ENCODE results near the gene CUX1. TPM values are rescaled to one million over a fixed set of nuclear protein-coding genes. Genes with fewer than 3 reads are reported as not detected.
"Not testable (repeated sequence)": the region's sequence is repeated elsewhere in the genome, so short reads cannot be mapped to it uniquely, and the experiment has no call there.

CUX1 gene
- total RNA-seq, 2 donors from 2014 or later = 122 to 131 TPM

GRCh38 chr7:101843293-101844271 lies 26.2 kb downstream of the CUX1 start:
- no peak for ATAC-seq
- intact Hi-C loops (cut with DNase I, micrococcal nuclease) = no loop called here
- no peak for DNase-seq

GRCh38 chr7:101845974-101846373 lies 28.5 kb downstream of the CUX1 start:
- intact Hi-C loops (cut with DNase I, micrococcal nuclease) = no loop called here
- DNase-seq = no peak
- ATAC-seq = no peak

GRCh38 chr7:101846800-101847538 lies 29.5 kb downstream of the CUX1 start:
- intact Hi-C loops (cut with DNase I, micrococcal nuclease) = no loop called here
- DNase-seq (no peak), ATAC-seq (no peak)

DNA sequence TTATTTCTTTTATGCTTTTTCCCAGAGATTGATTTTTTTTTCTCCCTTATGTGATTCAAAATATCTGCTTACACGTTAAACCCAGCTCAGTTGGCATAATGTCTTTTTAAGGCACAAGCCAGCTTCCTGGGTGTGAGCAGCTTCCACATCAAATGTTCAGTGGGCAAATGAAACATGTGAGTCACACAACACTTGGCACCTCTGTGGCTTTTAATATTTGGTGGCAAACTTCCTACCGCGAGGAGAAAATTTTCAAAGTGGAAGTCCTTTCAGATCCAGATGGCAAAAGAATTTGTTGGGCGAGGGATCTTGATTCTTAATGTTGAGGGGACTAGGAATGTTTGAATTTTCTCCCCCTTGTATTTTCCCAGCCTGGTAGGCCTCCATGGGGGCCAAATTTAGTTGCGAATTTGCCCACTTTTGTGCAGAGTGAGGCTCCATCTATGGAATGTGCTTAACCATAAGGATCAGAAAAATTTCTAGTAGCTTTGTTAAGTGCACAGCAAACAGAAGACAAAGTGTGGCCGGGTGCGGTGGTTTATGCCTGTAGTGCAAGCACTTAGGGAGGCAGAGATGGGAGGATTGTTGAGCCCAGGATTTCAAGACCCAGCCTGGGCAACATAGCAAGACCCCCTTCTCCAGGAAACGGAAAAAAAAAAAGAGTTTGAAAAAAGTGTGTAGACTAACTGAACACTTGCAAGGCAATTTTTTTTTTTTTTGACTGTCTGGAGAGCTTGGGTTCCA lies 31.0 kb downstream of the CUX1 start:
- ATAC-seq (no peak), DNase-seq (no peak)
- intact Hi-C loops (cut with DNase I, micrococcal nuclease) = no loop called here

GRCh38 chr7:101849314-101849713 lies 31.9 kb downstream of the CUX1 start:
- DNase-seq; intact Hi-C loops (cut with DNase I, micrococcal nuclease); ATAC-seq: not testable (repeated sequence)

DNA sequence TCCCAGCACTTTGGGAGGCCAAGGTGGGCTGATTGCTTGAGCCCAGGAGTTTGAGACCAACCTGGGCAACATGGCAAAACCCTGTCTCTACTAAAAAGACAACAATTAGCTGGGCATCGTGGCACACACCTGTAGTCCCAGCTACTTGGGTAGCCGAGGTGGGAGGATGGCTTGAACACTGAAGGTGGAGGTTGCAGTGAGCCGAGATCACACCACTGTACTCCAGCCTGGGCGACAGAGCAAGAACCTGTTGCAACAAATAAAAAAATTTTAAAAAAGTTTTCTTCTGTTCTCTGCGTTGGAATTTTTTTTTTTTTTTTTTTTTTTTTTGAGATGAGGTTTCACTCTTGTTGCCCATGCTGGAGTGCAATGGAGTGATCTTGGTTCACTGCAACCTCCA lies 34.9 kb downstream of the CUX1 start:
- intact Hi-C loops (cut with DNase I, micrococcal nuclease); DNase-seq; ATAC-seq: not testable (repeated sequence)

DNA sequence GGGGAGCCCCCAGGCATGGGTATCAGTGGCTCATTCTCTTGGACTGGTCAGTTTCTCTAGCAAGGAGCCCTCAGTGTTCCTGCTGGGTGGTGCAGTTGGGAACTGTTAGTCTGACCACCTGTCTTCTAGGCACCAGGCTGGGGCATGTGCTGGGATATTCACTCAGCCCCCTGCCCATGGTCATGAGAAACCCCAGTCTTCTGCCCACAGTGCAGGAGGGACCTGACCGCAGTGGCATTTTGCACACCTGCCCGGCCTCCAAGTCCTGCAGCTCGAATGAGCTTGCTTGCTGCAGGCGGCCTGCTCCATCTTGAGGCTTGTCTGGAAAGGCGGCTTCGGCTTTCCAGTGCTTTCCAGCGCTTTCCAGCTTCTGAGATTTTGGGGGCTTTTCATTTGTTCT lies 36.3 kb downstream of the CUX1 start:
- no peak for DNase-seq
- intact Hi-C loops (cut with DNase I, micrococcal nuclease) = no loop called here
- ATAC-seq = no peak

- intact Hi-C loops (cut with DNase I, micrococcal nuclease) = no loop called here
- ATAC-seq (no peak), DNase-seq (no peak)
These were observed 36.8 kb downstream of the CUX1 start for GRCh38 chr7:101854084-101854865.

DNA sequence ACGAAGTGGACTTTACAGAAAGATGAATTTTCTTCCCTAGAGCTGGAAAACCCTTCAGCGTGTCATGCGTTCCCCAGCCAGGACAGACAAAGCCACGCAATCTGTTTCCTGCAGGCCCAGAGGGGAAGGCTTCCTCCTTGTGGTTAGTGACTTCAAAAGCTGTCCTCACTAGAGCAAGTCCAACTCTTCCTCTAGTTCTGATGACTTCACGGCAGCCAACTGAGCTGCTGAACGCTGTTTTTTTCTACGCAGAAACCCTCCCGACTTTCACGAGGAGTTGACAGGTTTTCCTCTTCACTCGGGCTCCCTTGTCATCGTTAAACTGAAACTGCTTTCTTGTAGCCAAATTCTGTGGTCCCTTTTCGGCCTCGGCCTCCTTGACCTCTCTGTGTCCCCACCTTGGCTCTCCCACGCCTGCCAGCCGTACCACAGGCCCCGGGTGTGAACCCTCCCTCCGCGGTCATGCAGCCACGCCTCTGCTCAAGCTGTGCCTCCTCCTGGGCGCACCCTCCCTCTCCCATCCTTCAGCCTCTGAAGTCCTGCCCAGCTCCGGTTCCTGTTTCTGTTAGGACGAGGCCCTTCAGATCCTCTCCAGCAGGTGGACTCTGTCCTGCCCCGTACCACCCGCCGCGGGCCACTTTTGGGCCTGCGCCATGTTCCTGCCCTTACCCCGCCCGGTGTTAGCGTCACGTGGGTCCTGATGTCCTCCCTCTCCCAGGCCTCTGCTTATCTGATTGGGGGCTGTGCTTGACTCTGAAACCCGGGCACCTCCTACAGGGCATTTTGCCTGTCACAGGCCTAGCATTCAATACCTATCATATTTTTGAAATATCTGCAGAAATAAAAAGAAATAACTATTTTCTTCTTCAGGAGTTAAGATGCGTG lies 39.3 kb downstream of the CUX1 start:
- ATAC-seq (peak; percentile 97), DNase-seq (peak; percentile 95 to 97)
- intact Hi-C loops (cut with DNase I, micrococcal nuclease) = no loop called here

DNA sequence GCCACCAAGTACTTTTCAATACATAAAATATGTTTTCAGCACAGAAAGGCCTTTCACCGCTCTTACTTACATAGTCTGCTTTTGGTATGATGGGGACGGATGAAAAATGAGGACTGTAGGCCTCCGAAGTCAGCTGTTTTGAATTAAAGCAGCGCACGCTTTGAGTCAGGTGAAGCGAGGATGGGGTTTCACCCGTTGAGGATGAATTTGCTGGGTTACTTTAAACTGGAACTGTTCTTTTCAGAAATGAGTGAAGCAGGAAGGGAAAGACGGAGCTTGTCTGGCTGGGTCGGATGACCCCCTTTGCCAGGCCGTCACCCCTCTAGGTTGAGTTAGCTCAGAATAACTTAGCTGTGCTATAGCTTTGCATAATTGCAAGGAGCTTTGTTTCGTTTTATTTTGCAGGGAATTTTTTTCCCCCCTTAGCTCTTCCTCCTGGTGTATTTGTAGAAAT lies 40.0 kb downstream of the CUX1 start:
- DNase-seq (no peak), ATAC-seq (no peak)
- intact Hi-C loops (cut with DNase I, micrococcal nuclease) = no loop called here

DNA sequence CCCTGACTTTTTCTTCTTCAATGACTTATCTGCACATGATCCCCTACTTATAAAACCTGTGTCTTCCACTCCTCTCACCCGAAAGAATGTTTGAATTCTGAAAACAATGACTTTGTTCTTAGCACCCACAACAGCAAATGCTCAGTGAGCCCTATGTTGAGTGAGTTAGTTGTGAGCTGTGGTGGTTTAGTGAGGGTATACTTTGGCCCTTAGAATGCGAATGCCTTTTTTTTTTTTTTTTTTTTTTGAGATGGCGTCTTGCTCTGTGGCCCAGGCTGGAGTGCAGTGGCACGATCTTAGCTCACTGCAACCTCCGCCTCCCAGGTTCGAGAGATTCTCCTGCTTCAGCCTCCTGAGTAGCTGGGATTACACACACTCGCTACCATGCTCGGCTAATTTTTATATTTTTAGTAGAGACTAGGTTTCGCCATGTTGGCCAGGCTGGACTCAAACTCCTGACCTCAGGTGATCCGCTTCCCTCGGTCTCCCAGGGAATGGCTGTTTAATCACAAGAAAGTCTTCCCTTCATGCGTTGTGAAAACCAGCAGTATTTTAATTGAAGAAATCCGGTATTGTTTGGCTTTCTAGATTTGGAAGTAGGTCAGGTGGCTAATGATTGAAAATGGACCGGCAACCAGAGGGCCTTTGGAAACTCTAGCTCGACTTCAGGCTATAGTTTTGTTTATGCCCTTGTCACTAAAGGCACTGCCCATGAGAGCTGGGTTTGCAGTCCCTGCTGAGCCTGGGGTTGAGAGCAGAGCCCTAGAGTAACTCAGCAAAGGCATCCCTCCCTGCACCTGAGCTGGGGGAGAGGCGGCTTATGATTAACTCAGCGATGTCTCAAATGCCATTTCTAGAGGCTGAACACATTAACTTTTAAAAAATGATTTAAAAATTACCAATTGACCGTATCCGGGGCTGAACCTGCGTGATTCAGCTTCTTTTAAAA lies 41.3 kb downstream of the CUX1 start:
- ATAC-seq = no peak
- no peak for DNase-seq
- intact Hi-C loops (cut with DNase I, micrococcal nuclease) = no loop called here

DNA sequence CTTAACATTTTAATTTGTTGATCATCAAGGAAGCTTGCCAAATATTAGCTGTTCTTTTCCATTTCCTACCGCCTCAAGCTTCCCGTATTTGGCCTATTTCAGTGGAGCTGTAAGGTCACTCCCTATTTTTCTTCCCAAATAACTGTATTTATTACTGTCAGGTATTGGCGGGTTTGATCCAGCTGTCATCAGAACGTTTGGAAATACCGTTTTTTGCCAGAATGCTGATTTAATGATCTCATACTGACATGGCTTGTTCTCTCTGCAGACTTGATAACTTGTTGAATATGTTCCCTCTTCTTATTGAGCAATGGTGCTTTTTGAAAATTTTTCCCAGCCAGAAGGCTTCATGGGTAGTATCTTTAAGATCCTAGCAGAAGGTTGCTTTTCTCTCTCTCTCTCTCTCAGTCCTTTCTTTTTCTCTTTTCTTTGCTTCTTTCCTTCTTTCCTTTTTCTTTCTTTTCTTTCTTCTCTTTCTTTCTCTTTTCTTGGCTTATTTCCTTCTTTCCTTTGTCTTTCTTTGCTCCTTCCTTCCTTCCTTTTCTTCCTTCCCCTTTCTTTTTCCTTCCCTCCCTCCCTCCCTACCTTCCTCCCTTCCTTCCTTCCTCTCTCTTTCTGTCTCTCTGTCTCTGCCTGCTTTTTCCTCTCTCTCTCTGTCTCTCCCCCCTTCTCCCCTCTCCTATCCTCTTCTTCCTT lies 42.1 kb downstream of the CUX1 start:
- intact Hi-C loops (cut with DNase I, micrococcal nuclease) = no loop called here
- DNase-seq (no peak), ATAC-seq (no peak)

GRCh38 chr7:101860316-101861217 lies 43.1 kb downstream of the CUX1 start:
- DNase-seq = no peak
- no peak for ATAC-seq
- intact Hi-C loops (cut with DNase I, micrococcal nuclease) = no loop called here

DNA sequence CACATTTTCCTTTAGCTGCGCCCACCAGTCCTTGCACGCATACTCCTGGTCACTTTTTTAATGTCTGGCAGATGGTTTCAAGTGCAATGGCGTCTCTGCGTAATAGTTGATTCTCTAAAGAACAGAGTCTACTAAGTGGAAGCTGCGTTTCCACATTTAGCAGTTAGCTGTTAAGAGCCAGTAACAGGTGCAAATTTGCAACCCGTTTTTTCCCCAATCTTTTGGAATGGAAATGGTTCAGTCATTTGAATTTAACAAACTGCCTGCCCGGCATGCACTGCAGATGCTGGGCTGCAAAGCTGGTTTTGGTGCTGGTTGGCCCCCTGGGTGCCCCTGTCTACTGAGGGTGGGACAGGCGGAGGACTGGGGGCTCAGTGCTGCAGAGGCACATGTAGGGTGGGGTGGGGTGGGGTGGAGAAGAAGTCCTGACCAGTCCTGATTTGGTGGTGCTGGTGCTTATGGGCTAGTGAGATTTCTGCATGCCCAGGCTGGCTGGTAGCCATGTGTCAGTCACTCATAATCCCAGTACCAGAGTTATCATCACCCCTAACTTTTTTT lies 43.9 kb downstream of the CUX1 start:
- intact Hi-C loops (cut with DNase I, micrococcal nuclease) = no loop called here
- ATAC-seq (no peak), DNase-seq (no peak)
